LNCaP clone FGC (cell line): ENCODE data around the gene ME3.

Experiments used
- DNase-seq: peaks from one replicate; pipeline ENCODE4 v3.0.0-alpha.2; 2011; ENCODE audit warnings: low read depth
- H3K4me3 ChIP-seq: 2 replicates; pipeline ENCODE4 v1.5.1; 2011; ENCODE audit warnings: mild to moderate bottlenecking, low read depth, low read length, control low read depth
- TF ChIP-seq, protein P1 (sequence below): IDR thresholded peaks from 2 replicates; pipeline ENCODE4 v1.5.1; 2012; ENCODE audit warnings: mild to moderate bottlenecking; ENCODE audit not compliant: control insufficient read depth, insufficient read depth; ENCODE audit errors: extremely low read depth

The ME3 gene

DNA sequence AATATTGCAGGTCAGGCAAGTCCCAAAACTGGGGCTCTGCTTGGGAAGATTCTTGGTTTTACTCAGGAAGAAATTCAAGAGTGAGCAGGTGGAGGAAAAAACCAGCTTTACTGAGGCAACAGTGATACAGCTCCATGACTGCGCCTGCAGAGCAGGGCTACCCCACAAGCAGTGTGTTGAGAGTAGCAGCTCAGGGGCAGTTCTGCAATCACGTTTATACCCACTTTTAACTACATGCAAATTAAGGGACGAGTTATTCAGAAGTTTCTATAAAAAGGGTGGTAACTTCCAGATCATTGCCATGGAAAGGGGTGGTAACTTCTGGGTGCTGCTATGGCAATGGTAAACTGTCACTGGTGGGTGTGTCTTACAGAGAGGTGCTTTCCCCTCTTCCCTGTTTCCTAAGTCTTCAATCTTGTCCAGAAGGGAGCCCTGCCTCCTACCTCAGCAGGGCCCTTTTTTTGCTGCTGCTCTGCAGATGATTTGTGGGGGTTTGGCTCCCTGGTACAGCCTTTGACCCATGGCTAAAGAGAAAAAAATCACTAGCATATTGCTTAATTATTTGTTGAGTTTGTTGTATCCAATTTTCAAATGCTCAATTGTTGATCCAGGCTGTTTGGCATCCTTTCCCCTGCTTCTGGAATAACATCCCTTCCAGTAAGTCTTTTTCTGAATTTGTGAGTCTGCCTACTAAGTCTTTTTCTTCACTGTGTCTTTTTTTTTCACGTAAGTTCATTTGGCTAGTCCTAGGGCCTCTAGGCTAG is 30.0 kb upstream of the ME3 start:
- no peak overlapping the region for H3K4me3 ChIP-seq
- TF ChIP-seq, protein P1, sequence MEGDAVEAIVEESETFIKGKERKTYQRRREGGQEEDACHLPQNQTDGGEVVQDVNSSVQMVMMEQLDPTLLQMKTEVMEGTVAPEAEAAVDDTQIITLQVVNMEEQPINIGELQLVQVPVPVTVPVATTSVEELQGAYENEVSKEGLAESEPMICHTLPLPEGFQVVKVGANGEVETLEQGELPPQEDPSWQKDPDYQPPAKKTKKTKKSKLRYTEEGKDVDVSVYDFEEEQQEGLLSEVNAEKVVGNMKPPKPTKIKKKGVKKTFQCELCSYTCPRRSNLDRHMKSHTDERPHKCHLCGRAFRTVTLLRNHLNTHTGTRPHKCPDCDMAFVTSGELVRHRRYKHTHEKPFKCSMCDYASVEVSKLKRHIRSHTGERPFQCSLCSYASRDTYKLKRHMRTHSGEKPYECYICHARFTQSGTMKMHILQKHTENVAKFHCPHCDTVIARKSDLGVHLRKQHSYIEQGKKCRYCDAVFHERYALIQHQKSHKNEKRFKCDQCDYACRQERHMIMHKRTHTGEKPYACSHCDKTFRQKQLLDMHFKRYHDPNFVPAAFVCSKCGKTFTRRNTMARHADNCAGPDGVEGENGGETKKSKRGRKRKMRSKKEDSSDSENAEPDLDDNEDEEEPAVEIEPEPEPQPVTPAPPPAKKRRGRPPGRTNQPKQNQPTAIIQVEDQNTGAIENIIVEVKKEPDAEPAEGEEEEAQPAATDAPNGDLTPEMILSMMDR: no peak

DNA sequence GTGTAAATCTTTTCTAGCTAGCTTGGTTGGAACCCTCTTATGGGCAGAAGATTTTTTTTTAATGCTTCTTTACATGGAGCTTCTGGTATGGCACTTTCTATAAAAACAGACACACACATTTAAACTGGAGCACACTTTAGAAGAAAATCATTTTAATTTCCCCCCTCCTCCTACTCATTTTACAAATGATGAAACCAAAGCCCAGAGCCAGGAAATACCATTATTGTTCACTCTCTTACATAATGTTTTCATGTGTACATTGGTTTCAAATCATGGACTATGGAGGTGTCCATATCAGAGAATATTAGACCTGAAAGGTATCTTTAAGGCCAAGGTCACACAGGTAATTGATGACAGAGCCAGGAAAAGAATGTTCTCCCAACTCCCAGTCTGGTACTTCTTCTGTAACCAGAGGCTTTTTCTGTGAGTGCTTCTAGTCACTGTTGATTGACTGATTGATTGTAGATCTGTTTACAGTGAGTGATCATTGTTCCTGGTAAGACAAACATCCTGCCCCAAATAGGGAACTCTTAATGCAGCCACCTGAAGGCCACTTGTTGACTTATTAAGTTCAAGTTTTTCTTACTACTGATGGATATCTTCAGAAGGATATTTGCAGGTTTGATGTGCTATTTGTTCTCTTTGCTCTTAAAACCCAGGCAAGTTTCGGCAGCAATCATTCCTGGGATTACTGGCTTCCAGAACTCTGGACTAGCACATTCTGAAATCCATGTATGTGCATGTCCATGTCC is 26.8 kb upstream of the ME3 start:
- DNase-seq: peak; percentile 70
- TF ChIP-seq, protein P1: no peak
- no peak overlapping the region for H3K4me3 ChIP-seq

More for the DNA sequence above, 30.0 kb upstream of the ME3 start:
- no peak for DNase-seq

DNA sequence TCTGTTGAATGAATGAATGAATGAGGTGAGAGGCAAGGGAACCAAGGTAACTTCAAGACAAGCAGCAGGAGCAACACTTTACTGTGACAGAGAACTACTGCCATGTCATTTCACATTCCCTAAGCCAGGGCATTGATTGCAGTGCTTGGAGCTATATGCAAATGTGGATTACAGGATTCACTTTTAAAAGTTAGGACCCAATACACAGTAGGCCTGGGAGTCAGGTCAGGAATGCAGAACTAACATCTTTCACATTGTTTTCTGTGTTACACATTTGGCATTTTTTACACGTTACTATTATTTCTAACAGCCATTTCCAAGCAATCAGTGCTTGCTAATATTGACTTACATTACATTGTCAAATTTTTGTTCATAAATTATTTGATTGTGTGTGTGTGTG is 26.2 kb upstream of the ME3 start:
- DNase-seq: no peak
- TF ChIP-seq, protein P1: no peak
- no peak overlapping the region for H3K4me3 ChIP-seq

DNA sequence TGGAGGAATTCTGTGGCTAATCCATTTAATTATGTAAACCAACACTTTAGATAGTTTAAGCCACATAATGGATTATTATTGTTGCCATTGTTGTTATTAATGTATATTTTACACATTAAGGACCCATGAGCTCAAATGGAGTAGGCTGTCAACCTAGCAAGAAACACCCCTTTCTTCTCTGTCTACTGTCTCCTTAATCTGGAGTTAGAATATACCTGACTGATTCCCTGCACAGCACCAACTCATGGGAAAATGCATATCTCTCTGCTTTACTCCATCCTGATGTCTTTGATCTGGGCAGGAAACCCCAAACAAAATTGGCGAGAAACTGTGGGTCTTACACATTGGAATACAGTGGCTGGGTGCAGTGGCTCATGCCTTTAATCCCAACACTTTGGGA is 24.0 kb upstream of the ME3 start:
- no peak for DNase-seq
- H3K4me3 ChIP-seq: no peak overlapping the region
- TF ChIP-seq, protein P1: no peak

DNA sequence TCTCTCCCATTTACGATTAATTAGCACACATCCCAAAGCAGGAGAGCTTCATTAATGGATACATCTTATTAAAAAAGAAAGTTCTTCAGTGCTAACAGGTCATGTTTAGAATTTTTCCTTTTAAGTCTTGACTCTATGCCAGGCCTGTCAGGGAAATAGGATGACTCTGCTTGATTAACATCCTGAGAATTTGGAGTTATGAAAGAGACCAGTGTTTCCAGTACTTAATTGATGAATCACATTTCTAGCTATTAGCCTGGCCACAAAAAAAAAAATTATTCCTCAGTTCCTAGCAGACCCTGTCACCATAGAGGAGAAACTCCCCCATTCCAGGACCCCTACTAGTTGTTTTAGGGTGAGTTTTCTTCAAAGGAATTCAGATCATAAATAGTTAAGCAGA is 23.6 kb upstream of the ME3 start:
- no peak overlapping the region for H3K4me3 ChIP-seq
- no peak for DNase-seq
- TF ChIP-seq, protein P1: no peak

DNA sequence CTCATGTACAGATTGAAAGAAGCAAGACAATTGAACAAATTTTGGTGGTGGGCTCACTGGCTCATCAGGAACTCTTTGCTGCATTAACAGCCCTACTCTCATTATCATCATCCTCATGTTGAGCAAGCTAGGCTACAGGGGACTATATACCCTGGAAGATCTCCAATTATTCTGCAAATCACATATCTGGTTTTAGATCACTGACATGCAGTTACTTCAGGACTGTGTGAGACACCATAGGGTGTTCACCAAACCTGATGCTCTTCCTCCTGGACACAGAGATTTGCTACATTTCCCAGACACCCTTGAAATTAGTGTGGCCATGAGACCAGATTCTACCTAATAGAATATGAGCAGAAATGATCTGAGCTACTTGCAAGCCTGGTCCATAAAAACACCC is 23.0 kb upstream of the ME3 start:
- DNase-seq: no peak
- H3K4me3 ChIP-seq: no peak overlapping the region
- TF ChIP-seq, protein P1: no peak
